ENCODE data around the gene CREB3L4. TPM values are rescaled to one million over a fixed set of nuclear protein-coding genes. Genes with fewer than 3 reads are reported as not detected.

The CREB3L4 gene
- total RNA-seq, 3 donors from 2014 or later (not counting 1 experiment from before 2014, with no cell fraction given) = 10.8 to 16.8 (median 10.9) TPM

- peak within 1 kb of the TSS; percentile 92 to 96 for H3K27ac Mint-ChIP-seq
- peaks cover 13% of the 10 kb centered on the region for H3K36me3 Mint-ChIP-seq
Measured at GRCh38 chr1:153946622-153947241, 21.0 kb upstream of the CREB3L4 start, which contains the start of gene DENND4B. Gene DENND4B (minus strand): TSS chr1:153946718. CDS start chr1:153944374, 2,344 bp downstream.

DNA sequence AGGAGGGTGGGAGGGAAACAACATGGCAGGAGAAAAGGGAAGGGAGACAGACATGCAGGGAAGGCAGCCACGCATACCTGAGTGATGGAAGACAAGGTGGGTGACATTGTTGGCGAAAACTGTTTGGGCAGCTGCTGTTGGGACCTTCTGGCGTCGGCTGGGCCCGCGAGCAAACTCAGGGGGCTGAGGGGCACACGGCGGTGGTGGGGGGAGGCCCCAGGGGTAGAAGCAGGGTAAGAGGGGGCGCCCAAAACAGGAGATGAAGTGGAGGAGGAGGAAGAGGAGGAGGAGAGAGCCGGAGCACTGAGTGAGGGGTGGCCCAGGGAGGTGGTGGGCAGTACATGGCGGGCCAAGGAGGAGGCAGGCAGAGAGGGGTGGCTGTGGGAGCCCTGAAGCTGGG, 16.5 kb upstream of the CREB3L4 start:
- no peak overlapping the region for H3K4me3 Mint-ChIP-seq
- H3K4me1 Mint-ChIP-seq = peaks cover 26 to 27% of the 10 kb centered on the region in 2 donors
- DNase-seq (no peak), ATAC-seq (no peak)
- Histone ChIP-seq H3K27ac (ENCODE audit: low read length) (no peak overlapping the region), H3K4me3 (ENCODE audit: low read length) (no peak overlapping the region), H3K9me3 (ENCODE audit: control insufficient read depth, insufficient read depth, low read length) (no peaks in the 10 kb centered on the region), H3K27me3 (ENCODE audit: control insufficient read depth, insufficient read depth, low read length) (no peaks in the 10 kb centered on the region), H3K36me3 (ENCODE audit: control insufficient read depth, insufficient read depth, low read length) (peaks cover 68% of the 10 kb centered on the region), H3K4me1 (ENCODE audit: control insufficient read depth, insufficient read depth, low read length) (peaks cover 28% of the 10 kb centered on the region)
- H3K27me3 Mint-ChIP-seq (ENCODE audit: low read depth in 2 of 2) = no peaks in the 10 kb centered on the region
- WGBS (ENCODE audit: insufficient coverage) = 95% methylated on average over 11 of the region's 11 CpGs
- no peak overlapping the region for H3K27ac Mint-ChIP-seq
- intact Hi-C loops (cut with micrococcal nuclease) = no loop called here
- TF ChIP-seq CTCF (IDR thresholded peaks at IDR 0.05) = no peak
- peaks cover 13% of the 10 kb centered on the region for H3K36me3 Mint-ChIP-seq
- H3K9me3 Mint-ChIP-seq = no peaks in the 10 kb centered on the region

More at GRCh38 chr1:153946622-153947241, 21.0 kb upstream of the CREB3L4 start, which contains the start of gene DENND4B:
- H3K4me1 Mint-ChIP-seq = peaks cover 39 to 51% of the 10 kb centered on the region in 2 donors
- peak within 1 kb of the TSS; percentile 89 for H3K4me3 ChIP-seq (ENCODE audit: low read length)
- peak within 1 kb of the TSS; percentile 94 for H3K4me3 Mint-ChIP-seq
- TF ChIP-seq CTCF (IDR thresholded peaks at IDR 0.05) = peak; percentile 84
- no peaks in the 10 kb centered on the region for H3K27me3 ChIP-seq (ENCODE audit: control insufficient read depth, insufficient read depth, low read length)
- H3K9me3 ChIP-seq (ENCODE audit: control insufficient read depth, insufficient read depth, low read length) = no peaks in the 10 kb centered on the region
- no peaks in the 10 kb centered on the region for H3K27me3 Mint-ChIP-seq (ENCODE audit: low read depth in 2 of 2)
- WGBS (ENCODE audit: insufficient coverage) = 9% methylated on average over 28 of the region's 28 CpGs
- DNase-seq = peak; percentile 77 to 86
- peak within 1 kb of the TSS; percentile 98 for H3K27ac ChIP-seq (ENCODE audit: low read length)
- peak; percentile 65 to 79 (median 70) for ATAC-seq
- peaks cover 44% of the 10 kb centered on the region for H3K4me1 ChIP-seq (ENCODE audit: control insufficient read depth, insufficient read depth, low read length)
- H3K36me3 ChIP-seq (ENCODE audit: control insufficient read depth, insufficient read depth, low read length) = peaks cover 52% of the 10 kb centered on the region
- no peaks in the 10 kb centered on the region for H3K9me3 Mint-ChIP-seq
- intact Hi-C loops (cut with micrococcal nuclease) = loop anchor here (1.0 kb wide), 1 partner anchor 149 kb away; no protein-coding TSS in a partner anchor

DNA sequence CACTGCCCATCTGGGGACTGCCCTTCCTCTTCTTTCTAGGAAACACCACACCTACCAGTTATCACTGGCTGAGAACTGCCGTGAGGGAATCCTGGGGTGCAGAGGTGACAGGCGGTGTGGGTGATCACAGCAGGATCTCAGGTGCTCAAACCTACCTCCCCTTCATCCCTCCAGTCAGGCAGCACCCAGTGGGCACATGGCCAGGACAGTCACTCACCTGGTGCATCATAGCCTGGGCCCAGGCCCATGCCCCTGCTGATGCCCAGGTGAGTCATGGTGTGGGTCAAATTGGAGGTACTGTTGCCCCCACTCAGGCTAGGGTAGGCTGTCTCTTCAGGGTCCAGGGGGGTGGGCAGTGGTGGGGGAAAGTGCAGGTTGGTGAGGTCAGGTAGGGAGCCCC, 15.9 kb upstream of the CREB3L4 start:
- DNase-seq (no peak), ATAC-seq (no peak)
- no peak overlapping the region for H3K4me3 Mint-ChIP-seq
- H3K4me3 ChIP-seq (ENCODE audit: low read length) = no peak overlapping the region
- peaks cover 68% of the 10 kb centered on the region for H3K36me3 ChIP-seq (ENCODE audit: control insufficient read depth, insufficient read depth, low read length)
- no peak overlapping the region for H3K27ac ChIP-seq (ENCODE audit: low read length)
- peaks cover 31% of the 10 kb centered on the region for H3K4me1 ChIP-seq (ENCODE audit: control insufficient read depth, insufficient read depth, low read length)
- H3K4me1 Mint-ChIP-seq = peaks cover 29 to 30% of the 10 kb centered on the region in 2 donors
- H3K9me3 Mint-ChIP-seq = no peaks in the 10 kb centered on the region
- peaks cover 13% of the 10 kb centered on the region for H3K36me3 Mint-ChIP-seq
- TF ChIP-seq CTCF (IDR thresholded peaks at IDR 0.05) = no peak
- no peaks in the 10 kb centered on the region for H3K27me3 Mint-ChIP-seq (ENCODE audit: low read depth in 2 of 2)
- no peaks in the 10 kb centered on the region for H3K9me3 ChIP-seq (ENCODE audit: control insufficient read depth, insufficient read depth, low read length)
- intact Hi-C loops (cut with micrococcal nuclease) = no loop called here
- no peak overlapping the region for H3K27ac Mint-ChIP-seq
- 93% methylated on average over 2 of the region's 2 CpGs for WGBS (ENCODE audit: insufficient coverage)
- no peaks in the 10 kb centered on the region for H3K27me3 ChIP-seq (ENCODE audit: control insufficient read depth, insufficient read depth, low read length)

All from natural killer cell (primary cell).